MM.1S (cell line): ENCODE data around the gene CEP85L.
A peak's percentile ranks its signal among the peaks of the same experiment; 100 is the strongest.

Experiments
- DNase-seq: peaks from one replicate; pipeline ENCODE4 v3.0.0-alpha.2; 2015
- H2AFZ ChIP-seq: fragments of 300-600 bp; sonication (generic); 2 replicates; pipeline ENCODE4 v1.6.0; 2016; ENCODE audit warnings: antibody characterized with exemption, low read length
- H3F3A ChIP-seq: fragments of 300-600 bp; sonication (generic); 2 replicates; pipeline ENCODE4 v1.6.1; 2016; ENCODE audit warnings: mild to moderate bottlenecking, antibody characterized with exemption, low read length, moderate library complexity, mixed read lengths; ENCODE audit not compliant: insufficient read depth
- H3K27ac ChIP-seq: fragments of 300-600 bp; sonication (generic); 2 replicates; pipeline ENCODE4 v1.5.1; 2016; ENCODE audit warnings: mild to moderate bottlenecking, low read length
- H3K27me3 ChIP-seq: fragments of 300-600 bp; sonication (generic); replicated peaks from 2 replicates; pipeline ENCODE4 v1.6.0; 2016; ENCODE audit warnings: low read length; ENCODE audit not compliant: insufficient read depth
- H3K36me3 ChIP-seq: fragments of 300-600 bp; sonication (generic); replicated peaks from 2 replicates; pipeline ENCODE4 v1.6.1; 2016; ENCODE audit warnings: mild to moderate bottlenecking, low read length, mixed read lengths; ENCODE audit not compliant: insufficient read depth
- H3K4me1 ChIP-seq: fragments of 300-600 bp; sonication (generic); 2 replicates; pipeline ENCODE4 v1.6.1; 2016; ENCODE audit warnings: low read length, mixed read lengths
- H3K4me2 ChIP-seq: fragments of 300-600 bp; sonication (generic); 2 replicates; pipeline ENCODE4 v1.6.0; 2016; ENCODE audit warnings: low read depth, low read length
- H3K4me3 ChIP-seq: fragments of 300-600 bp; sonication (generic); 2 replicates; pipeline ENCODE4 v1.5.1; 2016; ENCODE audit warnings: low read length, mixed read lengths
- H3K79me2 ChIP-seq: fragments of 300-600 bp; sonication (generic); 2 replicates; pipeline ENCODE4 v1.6.1; 2016; ENCODE audit warnings: mixed run types, low read length, mixed read lengths
- H3K9ac ChIP-seq: fragments of 300-600 bp; sonication (generic); 2 replicates; pipeline ENCODE4 v1.6.1; 2016; ENCODE audit warnings: low read length, mixed read lengths
- H3K9me2 ChIP-seq: fragments of 300-600 bp; sonication (generic); replicated peaks from 2 replicates; pipeline ENCODE4 v1.6.1; 2016; ENCODE audit warnings: mild to moderate bottlenecking, low read length, mixed read lengths; ENCODE audit not compliant: insufficient read depth
- H3K9me3 ChIP-seq: fragments of 300-600 bp; sonication (generic); replicated peaks from 2 replicates; pipeline ENCODE4 v1.6.1; 2016; ENCODE audit warnings: mild to moderate bottlenecking, low read length, mixed read lengths; ENCODE audit not compliant: insufficient read depth
- H4K20me1 ChIP-seq: fragments of 300-600 bp; sonication (generic); 2 replicates; pipeline ENCODE4 v1.6.1; 2016; ENCODE audit warnings: mild to moderate bottlenecking, low read length, moderate library complexity, mixed read lengths; ENCODE audit not compliant: insufficient read depth
- CTCF ChIP-seq: fragments of 300-600 bp; sonication (generic); IDR thresholded peaks from 2 replicates; pipeline ENCODE4 v1.5.1; 2016; ENCODE audit warnings: antibody characterized with exemption, low read length, mixed read lengths
- EZH2 ChIP-seq: fragments of 300-600 bp; sonication (generic); optimal IDR thresholded peaks from 2 replicates; pipeline ENCODE3; 2017; ENCODE audit warnings: low read depth, mild to moderate bottlenecking, antibody characterized with exemption, low read length, mixed read lengths
- EZH2phosphoT487 ChIP-seq: fragments of 300-600 bp; sonication (generic); IDR thresholded peaks from 2 replicates; pipeline ENCODE4 v1.6.1; 2018; ENCODE audit warnings: antibody characterized with exemption, low read length

CEP85L gene

GRCh38 chr6:118489990-118490389 is 161.4 kb downstream of the CEP85L start:
- Histone ChIP-seq H3F3A (0 out of 2 replicates have a peak, but pooled peaks cover 6% of the 10 kb centered on the region), H3K79me2 (no peaks in the 10 kb centered on the region), H3K9me3 (no peaks in the 10 kb centered on the region), H3K4me3 (no peak overlapping the region), H3K27ac (no peak overlapping the region), H4K20me1 (no peaks in the 10 kb centered on the region), H3K27me3 (no peaks in the 10 kb centered on the region), H3K4me1 (peaks cover 19% of the 10 kb centered on the region), H3K36me3 (no peaks in the 10 kb centered on the region), H3K9me2 (no peaks in the 10 kb centered on the region), H3K9ac (no peak overlapping the region), H2AFZ (no peak overlapping the region), H3K4me2 (no peak overlapping the region)
- TF ChIP-seq EZH2phosphoT487 (no peak), CTCF (no peak), EZH2 (no peak)
- no peak for DNase-seq

DNA sequence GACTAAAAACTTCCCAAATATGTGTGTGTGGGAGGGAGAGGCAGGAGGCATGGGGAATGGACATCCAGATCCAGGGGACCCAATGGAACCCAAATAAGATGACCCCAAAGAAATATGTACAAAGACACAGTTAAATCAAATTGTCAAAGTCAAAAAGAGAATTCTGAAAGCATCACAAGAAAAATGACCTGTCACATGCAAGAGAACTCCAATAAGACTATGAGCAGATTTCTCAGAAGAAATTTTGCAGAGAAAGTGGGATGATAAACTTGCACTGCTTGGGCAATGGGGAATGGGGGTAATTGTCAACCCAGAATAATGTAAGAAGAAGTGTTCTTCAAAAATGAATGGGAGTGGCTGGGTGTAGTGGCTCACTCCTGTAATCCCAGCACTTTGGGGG is 162.8 kb downstream of the CEP85L start:
- Histone ChIP-seq H3K36me3 (no peaks in the 10 kb centered on the region), H2AFZ (no peak overlapping the region), H3K9me3 (no peaks in the 10 kb centered on the region), H3F3A (0 out of 2 replicates have a peak, but pooled peaks cover 6% of the 10 kb centered on the region), H3K9ac (no peak overlapping the region), H3K27ac (no peak overlapping the region), H3K9me2 (no peaks in the 10 kb centered on the region), H3K4me1 (peaks cover 22% of the 10 kb centered on the region), H3K79me2 (no peaks in the 10 kb centered on the region), H4K20me1 (no peaks in the 10 kb centered on the region), H3K4me3 (no peak overlapping the region), H3K4me2 (no peak overlapping the region), H3K27me3 (no peaks in the 10 kb centered on the region)
- TF ChIP-seq CTCF (no peak), EZH2phosphoT487 (no peak), EZH2 (no peak)
- no peak for DNase-seq

GRCh38 chr6:118485601-118486550 is 165.5 kb downstream of the CEP85L start:
- Histone ChIP-seq H3K9me2 (no peaks in the 10 kb centered on the region), H3K27me3 (no peaks in the 10 kb centered on the region), H3F3A (0 out of 2 replicates have a peak, but pooled peaks cover 6% of the 10 kb centered on the region), H3K27ac (peak overlapping the region; percentile 28; the same call in 1 of the 2 replicates), H3K36me3 (no peaks in the 10 kb centered on the region), H3K4me1 (peaks cover 22% of the 10 kb centered on the region), H3K4me2 (peak overlapping the region; percentile 21), H3K79me2 (no peaks in the 10 kb centered on the region), H4K20me1 (no peaks in the 10 kb centered on the region), H3K9ac (no peak overlapping the region), H2AFZ (no peak overlapping the region), H3K4me3 (no peak overlapping the region), H3K9me3 (no peaks in the 10 kb centered on the region)
- peak; percentile 53 for DNase-seq
- TF ChIP-seq EZH2phosphoT487 = no peak
- TF ChIP-seq CTCF = no peak
- no peak for TF ChIP-seq EZH2
